Vagina (tissue), 2 donors: ENCODE data around the gene SLC22A23.

Source experiments
- POLR2A ChIP-seq, 2 donors: fragments of 450-650 bp; IDR thresholded peaks; one replicate each; pipeline ENCODE4 v1.6.1; 2017; ENCODE audit warnings: antibody characterized with exemption in 2 of 2, mild to moderate bottlenecking in 2 of 2, moderate library complexity in 2 of 2
- TF ChIP-seq, protein P1 (sequence below), 3 experiments: fragments of 450-650 bp in 2 of 3; fragments of 200-600 bp in 1 of 3; sonication (generic) in 1 of 3; IDR thresholded peaks; one replicate each; pipeline ENCODE4 v1.5.1; 2017 to 2019; ENCODE audit warnings: antibody characterized with exemption in 3 of 3, mild to moderate bottlenecking in 2 of 3, moderate library complexity in 2 of 3

DNA sequence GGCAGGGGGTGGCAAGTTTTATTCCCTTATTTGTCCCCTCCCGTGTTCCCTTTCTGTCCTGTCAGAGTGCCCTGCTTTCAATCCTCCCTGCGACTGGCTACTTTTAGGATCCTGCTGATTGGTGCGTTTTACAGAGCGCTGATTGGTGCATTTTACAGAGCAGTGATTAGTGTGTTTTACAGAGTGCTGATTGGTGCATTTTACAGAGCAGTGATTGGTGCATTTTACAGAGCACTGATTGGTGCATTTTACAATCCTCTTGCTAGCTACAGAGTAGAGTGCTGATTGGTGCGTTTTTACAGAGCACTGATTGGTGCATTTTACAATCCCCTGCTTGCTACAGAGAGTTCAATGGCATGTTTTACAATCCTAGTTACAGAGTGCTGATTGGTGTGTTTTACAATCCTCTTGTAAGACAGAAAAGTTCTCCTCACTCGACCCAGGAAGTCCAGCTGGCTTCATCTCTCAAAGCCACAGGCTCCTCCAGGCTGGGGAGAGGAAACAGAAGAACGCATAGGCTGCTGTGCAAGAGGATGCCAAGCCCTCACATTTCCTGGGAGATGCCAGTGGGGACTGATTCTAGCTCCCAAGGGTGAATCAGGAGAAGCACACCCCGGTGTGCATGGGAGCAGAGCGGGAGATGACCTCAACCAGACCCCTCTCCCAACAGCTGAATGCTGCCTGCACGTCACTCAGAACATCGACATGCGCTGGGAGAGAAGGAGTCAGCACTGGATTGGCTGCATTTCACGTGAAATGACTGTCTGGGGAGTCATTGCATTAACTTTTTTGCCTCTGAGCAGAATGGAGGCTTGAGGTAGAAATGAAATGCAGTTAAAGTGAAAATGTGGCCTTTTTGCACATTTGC, 48.3 kb upstream of the SLC22A23 start:
- TF ChIP-seq, protein P1, sequence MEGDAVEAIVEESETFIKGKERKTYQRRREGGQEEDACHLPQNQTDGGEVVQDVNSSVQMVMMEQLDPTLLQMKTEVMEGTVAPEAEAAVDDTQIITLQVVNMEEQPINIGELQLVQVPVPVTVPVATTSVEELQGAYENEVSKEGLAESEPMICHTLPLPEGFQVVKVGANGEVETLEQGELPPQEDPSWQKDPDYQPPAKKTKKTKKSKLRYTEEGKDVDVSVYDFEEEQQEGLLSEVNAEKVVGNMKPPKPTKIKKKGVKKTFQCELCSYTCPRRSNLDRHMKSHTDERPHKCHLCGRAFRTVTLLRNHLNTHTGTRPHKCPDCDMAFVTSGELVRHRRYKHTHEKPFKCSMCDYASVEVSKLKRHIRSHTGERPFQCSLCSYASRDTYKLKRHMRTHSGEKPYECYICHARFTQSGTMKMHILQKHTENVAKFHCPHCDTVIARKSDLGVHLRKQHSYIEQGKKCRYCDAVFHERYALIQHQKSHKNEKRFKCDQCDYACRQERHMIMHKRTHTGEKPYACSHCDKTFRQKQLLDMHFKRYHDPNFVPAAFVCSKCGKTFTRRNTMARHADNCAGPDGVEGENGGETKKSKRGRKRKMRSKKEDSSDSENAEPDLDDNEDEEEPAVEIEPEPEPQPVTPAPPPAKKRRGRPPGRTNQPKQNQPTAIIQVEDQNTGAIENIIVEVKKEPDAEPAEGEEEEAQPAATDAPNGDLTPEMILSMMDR (IDR thresholded peaks at IDR 0.05) = no peak
- no peak for TF ChIP-seq POLR2A (IDR thresholded peaks at IDR 0.05)
